ENCODE results near the gene P2RY1.

P2RY1 gene

GRCh38 chr3:152811974-152812760 is 22.8 kb upstream of the P2RY1 start:
- no peak for DNase-seq (ENCODE audit: low read depth, low spot score)
- in situ Hi-C loops (cut with HindIII; ENCODE audit: low sequenced_read_pairs), result no loop called here
- TF ChIP-seq CTCF (IDR thresholded peaks at IDR 0.05; ENCODE audit: low read depth, low read length), result no peak
- no peak overlapping the region for H3K4me3 ChIP-seq (ENCODE audit: low read depth, low read length)

GRCh38 chr3:152817400-152817799 is 17.5 kb upstream of the P2RY1 start:
- no peak overlapping the region for H3K4me3 ChIP-seq (ENCODE audit: low read depth, low read length)
- no peak for DNase-seq (ENCODE audit: low read depth, low spot score)
- TF ChIP-seq CTCF (IDR thresholded peaks at IDR 0.05; ENCODE audit: low read depth, low read length), result no peak
- in situ Hi-C loops (cut with HindIII; ENCODE audit: low sequenced_read_pairs), result no loop called here

GRCh38 chr3:152818027-152818426 is 16.9 kb upstream of the P2RY1 start:
- in situ Hi-C loops (cut with HindIII; ENCODE audit: low sequenced_read_pairs), result no loop called here
- DNase-seq (ENCODE audit: low read depth, low spot score), result no peak
- no peak for TF ChIP-seq CTCF (IDR thresholded peaks at IDR 0.05; ENCODE audit: low read depth, low read length)
- H3K4me3 ChIP-seq (ENCODE audit: low read depth, low read length), result no peak overlapping the region

GRCh38 chr3:152823173-152823572 is 11.8 kb upstream of the P2RY1 start:
- in situ Hi-C loops (cut with HindIII; ENCODE audit: low sequenced_read_pairs), result no loop called here
- DNase-seq (ENCODE audit: low read depth, low spot score), result no peak

GRCh38 chr3:152823781-152824180 is 11.2 kb upstream of the P2RY1 start:
- H3K4me3 ChIP-seq (ENCODE audit: low read depth, low read length), result no peak overlapping the region
- no peak for TF ChIP-seq CTCF (IDR thresholded peaks at IDR 0.05; ENCODE audit: low read depth, low read length)
- DNase-seq (ENCODE audit: low read depth, low spot score), result no peak
- in situ Hi-C loops (cut with HindIII; ENCODE audit: low sequenced_read_pairs), result no loop called here

More at GRCh38 chr3:152823173-152823572, 11.8 kb upstream of the P2RY1 start:
- no peak for TF ChIP-seq CTCF (IDR thresholded peaks at IDR 0.05; ENCODE audit: low read depth, low read length)
- H3K4me3 ChIP-seq (ENCODE audit: low read depth, low read length), result no peak overlapping the region

GRCh38 chr3:152825566-152825965 is 9.4 kb upstream of the P2RY1 start:
- DNase-seq (ENCODE audit: low read depth, low spot score), result no peak
- H3K4me3 ChIP-seq (ENCODE audit: low read depth, low read length), result no peak overlapping the region
- in situ Hi-C loops (cut with HindIII; ENCODE audit: low sequenced_read_pairs), result no loop called here
- no peak for TF ChIP-seq CTCF (IDR thresholded peaks at IDR 0.05; ENCODE audit: low read depth, low read length)
